CD4-positive, alpha-beta T cell treated with Interleukin-1 beta for 1 hour (primary cell): ENCODE measurements around the gene KIAA0408.

Experiments
- DNase-seq, 2 donors: peaks; one replicate each; pipeline ENCODE4 v3.0.0-alpha.2; 2020 to 2022

The KIAA0408 gene

DNA sequence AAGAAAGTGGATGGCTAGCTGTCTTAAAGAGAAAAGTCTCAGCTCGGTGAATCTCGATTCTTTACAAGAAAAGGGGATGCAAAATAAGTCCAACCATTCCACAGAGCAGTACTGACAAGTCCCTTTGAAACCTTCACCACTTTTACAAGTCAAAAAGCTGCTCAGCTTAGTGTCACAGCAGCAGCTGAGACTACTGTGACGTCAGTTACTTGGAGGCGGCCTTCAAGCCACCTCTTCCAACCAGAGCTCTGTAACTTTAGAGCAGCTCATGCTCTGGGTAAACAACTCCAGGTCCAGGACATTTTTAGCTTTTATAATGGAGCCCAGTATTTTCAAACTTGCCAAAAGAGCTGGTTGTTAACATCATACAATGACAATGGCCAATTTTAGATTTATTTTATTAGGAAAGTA lies at the start of gene KIAA0408:
Gene KIAA0408, minus strand, starts transcription at position 159 of the 411 bp plus-strand sequence. CDS start 5,408 bp downstream, outside the sequence.
- no peak for DNase-seq

DNA sequence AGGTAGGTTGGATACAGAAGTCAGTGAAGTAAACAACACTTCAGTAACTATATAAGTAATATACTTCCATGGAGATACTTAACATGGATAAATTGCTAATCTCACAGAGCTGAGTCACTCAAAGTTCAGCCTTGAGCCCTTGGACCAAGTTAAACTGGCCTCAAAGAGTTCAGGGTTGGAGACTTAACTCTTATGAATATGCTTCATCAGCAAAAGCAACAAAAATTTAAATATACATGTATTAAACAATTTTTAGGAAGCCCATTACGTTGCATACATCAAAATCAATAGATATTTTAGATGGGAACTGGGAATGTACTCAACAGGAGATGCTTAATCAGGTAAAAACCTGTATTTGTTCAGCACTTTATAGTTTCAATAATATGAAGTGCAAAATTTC lies 47.7 kb upstream of the KIAA0408 start:
- DNase-seq = no peak

DNA sequence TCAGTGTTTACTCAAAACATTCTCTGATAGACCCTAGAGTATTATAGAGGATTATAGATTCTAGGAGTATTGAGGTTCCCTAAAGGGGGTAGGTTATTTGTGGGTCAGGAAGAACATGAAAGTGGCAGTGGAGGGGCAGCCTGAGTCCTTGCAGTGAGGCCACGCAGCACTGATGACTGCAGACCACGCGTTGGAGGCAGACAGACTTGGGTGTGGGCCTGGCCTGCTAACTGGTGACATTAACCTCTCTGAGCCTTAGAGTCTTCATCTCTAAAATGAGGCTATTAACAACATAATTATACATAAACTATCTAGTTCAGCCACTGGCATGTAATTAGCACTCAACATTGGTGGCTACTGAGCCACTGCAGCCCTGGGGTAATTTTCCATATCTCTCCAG lies 43.8 kb upstream of the KIAA0408 start:
- DNase-seq = no peak

DNA sequence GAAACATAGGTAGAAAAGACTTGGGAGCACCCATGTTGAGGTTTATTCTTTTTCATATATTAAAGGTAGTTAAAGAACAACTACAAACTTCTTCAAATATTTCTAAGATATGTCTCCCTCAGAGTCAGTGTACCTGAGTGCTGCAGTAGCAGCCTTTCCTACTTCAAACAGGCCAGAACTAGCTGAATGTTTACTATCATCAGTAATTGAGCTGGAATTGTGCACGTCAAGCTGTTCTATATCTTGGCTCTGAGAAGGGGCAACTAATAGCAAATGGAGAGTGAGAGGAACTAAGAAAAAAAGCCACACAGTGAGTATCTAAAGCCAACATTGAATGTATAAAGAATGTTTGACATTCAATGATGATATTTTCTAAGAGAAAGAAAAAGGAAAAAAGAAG lies 38.2 kb upstream of the KIAA0408 start:
- DNase-seq = no peak

DNA sequence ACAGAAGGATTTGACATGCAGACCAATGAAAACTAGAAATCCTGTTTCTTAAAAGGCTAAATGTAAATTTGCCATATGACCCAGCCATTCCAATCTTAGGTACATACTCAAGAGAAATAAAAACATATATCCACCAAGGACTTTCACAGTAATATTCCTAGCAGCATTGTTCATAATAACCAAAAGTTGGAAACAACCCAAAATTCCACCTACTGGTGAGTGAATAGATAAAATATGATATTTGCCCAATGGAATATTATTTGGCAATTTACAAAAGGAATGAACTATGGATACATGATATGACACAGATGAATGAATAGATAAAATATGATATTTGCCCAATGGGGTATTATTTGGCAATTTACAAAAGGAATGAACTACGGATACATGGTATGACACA lies 37.3 kb upstream of the KIAA0408 start:
- DNase-seq = no peak

DNA sequence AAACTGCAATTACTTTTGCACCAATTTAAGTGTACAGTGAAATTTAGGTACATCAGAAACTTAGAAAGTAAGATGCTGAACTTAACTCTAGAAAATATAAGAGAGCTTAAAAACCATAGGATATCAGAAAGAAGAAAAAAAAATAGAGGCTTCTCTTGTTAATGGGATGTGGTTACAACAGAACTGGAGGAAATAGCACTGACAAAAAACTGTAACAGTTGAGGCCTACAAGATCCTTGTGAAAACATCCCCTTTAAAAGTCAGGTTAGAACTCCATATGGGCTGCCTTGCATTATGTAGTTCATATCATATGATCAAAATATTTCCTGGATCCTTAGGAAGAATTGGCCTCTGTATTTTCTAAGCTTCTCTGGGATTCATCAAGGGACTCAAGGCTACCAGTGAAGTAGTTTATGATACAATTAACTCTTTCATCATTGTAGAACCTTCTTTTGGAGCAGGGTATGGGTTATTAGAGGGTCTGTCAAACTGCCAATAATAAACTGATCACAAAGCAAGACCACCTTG lies 35.1 kb upstream of the KIAA0408 start:
- DNase-seq = no peak

DNA sequence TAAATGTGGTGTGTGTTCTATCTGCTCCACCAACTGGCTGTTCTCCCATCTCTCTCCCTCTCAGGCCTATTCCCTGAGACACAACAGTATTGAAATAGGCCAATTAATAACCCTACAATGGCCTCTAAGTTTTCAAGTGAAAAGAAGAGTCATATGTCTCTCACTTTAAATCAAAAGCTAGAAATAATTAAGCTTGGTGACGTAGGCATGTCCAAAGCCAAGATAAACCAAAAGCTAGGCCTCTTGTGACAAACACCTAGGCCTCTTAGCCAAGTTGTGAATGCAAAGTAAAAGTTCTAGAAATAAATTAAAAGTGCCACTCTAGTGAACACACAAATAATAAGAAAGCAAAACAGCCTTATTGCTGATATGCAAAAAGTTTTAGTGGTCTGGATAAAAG lies 30.1 kb upstream of the KIAA0408 start:
- DNase-seq = no peak

DNA sequence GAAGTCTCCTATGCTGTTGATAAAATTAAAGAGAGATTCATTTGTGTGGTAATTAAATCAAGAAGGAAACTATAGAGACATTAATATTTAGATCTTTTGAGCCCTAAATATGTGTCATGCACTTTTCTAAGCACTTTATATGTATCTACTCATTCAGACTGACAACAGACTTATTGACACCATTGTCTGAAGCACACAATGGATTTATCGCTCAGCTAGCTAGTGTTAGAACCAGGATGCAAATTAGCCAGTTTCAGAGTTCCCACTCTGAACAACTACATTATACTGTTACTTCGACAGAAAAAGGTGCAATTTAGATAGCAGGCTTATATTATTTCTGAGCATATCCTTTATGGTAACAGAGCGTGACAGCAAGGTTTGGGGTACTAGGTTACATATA lies 27.7 kb upstream of the KIAA0408 start:
- no peak for DNase-seq

DNA sequence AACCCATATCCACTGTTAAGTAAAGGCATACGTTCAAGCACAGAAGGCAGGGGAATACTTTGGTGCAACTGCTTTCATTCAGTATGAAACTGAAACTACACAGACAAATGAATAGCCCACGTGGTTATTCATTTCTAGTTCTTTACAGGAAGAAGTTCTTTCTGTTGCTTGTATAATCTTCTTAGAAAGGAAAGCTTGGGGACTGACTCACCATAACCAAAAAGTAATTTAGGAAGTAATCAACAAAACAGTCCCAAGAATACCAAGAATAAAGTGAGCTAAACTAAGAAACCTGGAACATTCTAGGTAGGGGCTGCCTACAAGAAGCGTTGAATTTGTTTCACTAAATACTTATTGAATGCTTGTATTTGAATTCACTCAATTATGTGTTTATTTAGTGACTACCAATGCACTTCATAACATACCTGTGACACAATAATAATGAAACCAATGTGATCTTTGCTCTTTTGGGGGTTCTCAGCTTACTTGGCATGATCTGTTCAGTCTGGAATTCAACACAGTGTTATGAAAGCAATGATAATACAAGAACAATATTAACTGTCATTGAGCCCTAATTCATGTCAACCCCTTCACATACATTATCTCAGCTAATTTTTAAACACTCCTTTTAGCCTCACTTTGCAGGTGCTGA lies 25.1 kb upstream of the KIAA0408 start:
- DNase-seq = peak in 1 of 2 donors; percentile 42

DNA sequence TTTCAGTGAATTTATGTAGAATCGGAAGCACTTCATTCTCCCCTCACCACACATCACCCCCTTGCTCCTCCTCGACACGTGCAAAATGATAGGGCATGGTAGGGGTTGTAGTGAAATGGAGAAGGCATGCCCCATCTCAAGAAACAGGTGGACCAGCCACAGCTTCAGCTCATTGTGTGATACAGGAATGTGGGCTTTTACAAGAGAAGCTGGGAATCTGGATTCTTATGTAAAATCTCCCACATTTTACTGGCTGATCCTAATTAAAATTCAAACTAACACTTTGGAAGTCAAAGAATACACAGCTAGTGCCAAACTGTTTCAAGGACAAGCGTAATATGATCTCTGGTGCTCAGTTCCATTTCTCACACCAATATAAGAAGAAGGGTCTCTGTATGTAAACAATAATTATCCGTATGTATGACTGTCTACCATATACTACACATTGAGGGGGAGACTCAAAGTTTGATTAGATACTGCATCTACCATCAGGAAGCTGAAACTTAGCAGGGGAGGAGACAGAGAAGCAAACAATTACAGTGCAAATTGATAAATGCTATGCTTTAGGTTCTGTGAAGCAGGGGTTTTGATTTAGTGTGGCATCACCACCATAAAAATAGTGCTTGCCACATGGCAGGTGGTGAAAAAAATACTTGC lies 24.3 kb upstream of the KIAA0408 start:
- DNase-seq = no peak

DNA sequence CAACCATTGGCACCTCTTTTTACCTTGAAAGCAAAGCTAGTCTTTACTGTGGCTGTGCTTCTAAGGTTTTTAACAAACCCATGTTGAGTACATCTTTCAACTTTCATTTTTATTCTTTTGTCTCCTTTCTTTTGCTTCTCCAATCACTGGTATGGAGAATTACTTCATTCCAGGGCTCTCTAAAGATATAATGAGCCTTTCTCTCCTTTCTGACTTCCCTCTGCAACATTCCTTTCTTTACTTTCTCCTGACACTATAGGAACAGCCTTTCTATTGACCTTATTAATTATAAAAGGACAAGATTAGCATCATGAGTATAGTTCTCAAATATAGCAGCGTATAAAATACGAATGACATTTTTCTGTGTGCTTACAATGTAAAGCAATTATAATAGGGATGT lies 23.1 kb upstream of the KIAA0408 start:
- no peak for DNase-seq

DNA sequence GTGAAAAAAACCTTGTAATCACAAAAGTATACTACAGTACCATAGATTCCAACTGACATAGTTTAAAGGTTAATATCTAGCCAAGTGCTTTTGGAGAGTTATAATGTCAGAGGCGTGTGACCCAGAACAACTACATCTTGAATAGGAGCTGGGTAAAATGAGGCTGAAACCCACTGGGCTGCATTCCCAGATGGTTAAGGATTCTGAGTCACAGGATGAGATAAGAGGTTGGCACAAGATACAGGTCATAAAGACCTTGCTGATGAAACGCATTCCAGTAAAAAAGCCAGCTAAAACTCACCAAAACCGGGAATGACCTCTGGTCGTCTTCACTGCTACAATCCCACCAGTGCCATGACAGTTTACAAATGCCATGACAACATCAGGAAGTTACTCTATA lies 22.4 kb upstream of the KIAA0408 start:
- no peak for DNase-seq

DNA sequence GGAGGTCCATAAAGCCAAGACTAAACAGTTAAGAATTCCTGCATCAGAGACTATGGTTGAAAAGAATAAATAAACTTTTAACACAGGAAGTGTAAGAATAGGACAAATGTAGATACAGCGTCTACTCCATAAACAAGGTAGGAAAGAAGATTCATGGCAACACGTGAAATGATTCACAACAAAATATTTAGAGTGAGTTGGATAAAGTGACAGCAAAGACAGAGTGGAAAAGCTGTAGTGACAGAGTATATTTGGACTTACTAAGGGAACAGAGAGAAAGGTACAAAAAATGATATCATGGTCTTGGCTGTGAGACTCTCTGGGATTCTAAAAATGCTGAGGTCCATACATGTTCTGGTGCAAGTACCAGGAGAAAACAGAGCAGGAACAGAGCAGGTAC lies 21.9 kb upstream of the KIAA0408 start:
- no peak for DNase-seq

DNA sequence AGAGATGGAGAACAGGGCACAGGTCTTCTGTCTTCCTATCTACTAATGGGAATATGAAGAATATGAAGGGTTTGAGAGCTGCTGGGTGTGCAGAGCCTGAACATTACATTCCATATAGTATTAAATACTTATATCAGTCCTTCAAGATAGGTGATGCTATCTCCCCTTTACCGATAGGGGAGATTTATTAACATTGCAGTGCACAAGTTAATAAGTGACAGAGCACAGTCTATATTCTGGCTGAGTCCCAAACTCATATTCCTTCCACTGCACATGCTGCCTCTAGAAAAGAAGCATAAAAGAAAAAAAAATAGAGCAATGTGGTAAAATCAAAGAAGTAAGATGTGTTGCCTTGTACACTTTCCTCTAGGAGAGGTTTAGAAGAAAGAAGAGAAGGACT lies 18.5 kb upstream of the KIAA0408 start:
- DNase-seq = no peak

DNA sequence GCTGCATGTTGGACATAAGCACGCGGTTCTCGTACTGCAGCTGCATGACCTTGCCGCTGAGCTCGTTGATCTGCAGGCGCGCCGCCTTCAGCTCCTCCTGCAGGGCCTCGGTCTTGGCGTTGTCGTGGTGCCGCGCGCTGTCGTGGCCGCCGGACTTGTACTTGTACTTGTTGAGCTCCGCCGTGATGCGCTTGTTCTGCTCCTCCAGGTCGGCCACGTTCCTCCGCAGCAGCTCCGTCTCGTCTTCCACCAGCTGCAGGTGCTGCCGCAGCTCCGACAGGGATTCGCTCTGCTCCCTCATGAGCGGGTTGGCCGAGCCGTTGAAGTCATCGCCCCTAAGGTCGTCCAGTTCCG lies 16.6 kb upstream of the KIAA0408 start:
- no peak for DNase-seq

DNA sequence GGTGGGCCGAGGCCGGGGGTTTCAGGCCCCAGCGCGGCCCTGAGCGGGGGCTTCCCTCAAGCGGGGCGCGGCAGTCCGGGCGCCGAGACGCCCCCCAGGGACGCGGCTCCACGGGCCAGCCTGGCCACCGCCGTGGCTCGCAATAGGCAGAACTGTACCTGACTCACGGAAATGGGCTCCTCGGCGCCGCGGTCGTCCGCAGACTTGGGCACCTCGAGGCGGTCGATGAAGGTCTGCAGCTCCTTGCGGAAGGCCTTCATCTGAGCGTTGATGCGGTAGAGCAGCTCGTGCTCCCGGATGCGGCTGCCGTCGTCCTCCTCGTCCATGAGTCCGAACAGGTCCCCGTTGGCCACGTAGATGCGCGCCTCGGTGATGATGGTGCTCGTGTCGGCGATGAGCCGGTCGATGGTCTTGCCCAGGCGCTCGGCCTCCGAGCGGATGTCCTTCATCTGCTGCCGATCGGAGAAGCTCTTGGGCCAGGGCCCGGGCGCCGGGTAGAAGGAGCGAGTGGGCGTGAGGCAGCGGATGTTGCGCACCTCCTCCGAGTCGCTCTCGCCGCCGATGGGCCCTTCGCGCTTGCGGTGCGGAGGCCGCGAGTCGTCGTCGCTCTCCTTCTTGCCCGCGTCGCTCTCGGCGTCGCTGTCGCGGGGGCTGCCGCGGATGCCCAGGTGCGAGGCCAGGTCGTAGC lies 16.1 kb upstream of the KIAA0408 start:
- no peak for DNase-seq

DNA sequence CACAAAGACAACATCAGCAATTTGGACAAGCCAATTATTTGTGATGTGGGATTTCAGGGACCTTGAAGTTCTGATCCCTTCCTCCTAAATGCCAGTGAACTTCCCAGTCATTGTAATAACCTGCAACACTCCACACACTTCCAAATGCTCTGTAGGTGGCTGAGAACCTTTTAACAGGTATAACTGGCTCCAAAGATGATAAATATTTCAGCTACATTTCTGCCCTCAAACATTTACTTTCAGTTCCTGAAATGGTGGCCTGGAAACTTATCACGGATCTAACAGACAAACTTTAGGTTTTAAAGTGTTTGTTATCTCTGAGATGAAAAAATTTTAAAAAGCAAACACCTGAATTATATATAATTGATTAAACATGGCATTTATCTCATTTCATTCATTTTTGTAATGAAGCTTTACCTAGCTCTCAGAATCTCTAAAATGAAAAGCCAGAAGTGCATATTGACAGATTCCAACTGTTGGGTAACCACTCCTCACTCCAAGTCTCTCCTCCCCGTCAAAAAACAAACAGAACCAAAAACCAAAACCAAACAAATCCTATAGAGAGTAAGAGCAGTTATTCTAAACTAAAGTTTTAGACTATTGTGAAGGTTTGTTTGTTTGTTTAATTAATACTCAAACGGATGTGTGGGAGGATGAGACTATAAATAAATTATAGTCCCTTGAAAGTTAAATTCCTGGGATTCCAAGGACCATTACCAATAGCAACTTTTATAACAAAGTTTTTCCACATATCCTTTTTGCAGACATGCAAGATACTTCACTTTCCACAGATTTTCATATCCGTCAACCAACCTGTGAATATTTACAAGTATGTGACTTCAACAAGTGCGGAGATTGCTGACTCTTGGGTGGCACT lies 12.4 kb upstream of the KIAA0408 start:
- no peak for DNase-seq

DNA sequence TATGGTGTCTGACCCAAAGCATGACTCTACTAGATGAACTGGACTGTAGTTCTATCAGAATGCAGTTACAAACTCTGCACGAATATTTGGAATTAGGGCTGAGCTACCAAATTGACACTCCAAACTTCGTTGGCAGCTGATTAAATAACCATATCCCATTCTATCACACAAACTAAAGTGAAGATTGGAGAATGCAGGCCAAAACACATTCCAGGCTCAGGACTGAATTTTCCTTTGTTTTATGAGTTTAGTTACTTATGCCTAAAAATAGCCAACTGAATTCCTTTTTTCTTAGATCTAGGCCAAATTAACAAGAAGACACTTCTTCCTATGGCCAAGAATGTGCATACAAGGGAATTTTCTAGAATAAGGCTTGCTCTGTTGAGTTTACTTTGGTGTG lies 9.7 kb upstream of the KIAA0408 start:
- no peak for DNase-seq

DNA sequence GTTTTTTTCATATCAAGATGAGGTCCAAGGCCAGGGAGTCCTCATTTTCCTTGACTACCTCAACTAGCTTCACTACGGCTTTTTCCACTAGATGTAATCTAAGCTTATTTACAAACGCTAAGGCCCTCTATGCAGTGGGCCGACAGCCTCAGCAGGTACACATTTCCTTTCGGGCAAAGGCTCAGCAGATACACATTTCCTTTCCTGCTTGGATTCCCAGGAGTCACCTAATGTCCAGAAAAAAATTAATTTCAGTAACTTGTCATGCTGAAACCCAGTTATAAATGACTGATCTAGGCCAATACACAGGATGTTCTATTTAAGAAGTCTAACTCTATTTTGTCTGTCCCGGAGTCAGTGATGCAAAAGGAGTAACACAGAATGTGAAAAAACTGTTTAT lies 7.2 kb upstream of the KIAA0408 start:
- no peak for DNase-seq

DNA sequence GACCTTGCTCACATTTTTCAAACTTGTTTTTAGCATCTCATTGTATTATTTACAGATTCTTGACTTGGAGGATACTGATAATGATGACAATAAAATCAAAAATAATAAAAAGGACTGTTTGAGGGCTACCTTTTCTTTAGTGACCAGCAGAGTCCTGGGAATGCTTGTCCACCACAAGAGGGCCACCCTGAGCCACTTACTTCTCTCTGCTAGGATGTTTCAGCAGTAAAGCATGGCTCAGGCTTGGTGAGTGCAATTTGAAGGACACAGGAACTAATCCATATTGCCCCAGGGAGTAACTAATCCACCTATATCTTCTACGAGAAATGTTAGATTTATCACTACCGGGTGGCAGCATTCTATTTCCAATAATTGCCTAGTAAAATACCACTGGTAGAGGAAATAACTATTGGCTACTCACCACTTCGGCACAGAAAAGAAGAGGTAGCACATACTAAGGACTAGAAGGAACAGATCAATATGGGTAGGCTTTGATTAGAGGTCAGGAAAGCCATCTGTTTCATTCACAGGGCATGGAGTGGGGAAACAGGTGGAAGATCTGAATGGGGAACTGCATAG lies 5.8 kb upstream of the KIAA0408 start:
- DNase-seq = peak; percentile 51 to 56

DNA sequence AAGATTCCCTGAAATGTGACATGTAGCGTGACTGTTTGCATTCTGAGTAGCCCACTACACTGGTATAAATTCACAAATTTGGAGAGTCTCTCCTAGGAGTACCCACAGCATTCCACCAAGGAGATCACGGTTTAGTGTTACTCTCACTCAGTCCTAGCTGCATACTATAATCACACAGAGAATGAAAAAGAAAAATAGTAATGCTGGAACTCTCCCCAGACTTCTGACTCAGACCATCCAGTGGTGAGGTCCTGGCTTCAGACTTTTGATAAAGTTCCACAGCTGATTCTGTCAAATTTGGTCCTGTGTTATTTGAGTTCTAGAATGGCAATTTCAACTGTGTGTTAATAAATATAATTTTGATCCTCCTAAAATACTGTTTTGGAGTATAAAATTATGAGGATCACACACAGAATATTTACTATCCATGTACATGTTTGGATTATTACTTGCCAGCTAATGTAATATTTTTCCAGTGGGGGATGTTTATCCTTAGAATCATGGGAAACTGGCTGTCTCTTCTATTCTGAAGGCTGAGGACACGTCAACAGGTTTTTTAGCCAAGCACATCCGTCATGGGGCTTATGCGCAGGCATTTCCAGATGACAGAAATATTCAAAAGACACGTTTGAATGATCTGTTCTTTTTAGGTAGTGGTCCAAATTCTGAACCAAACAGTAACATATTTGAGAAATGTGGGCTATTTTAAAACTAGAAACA lies 5.1 kb upstream of the KIAA0408 start:
- DNase-seq = no peak

DNA sequence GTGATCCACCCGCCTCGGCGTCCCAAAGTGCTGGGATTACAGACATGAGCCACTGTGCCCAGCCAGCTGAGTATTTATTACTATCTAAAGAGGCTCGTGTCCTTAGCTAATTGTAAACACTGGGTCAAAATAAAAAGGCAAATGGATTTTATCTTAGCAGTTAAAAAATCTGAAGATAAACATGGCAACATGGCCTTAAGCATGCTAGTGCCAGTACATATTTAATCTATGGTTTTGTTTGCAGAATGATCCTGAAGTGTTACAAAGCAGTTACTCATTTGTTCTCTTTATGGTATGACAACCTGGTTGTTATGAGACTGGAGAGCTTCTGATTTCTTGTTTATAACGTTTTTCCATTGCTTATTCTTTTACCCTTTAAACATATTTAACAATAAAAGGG lies 3.9 kb upstream of the KIAA0408 start:
- DNase-seq = no peak
